Measurements from ENCODE around the gene ARID3A. TPM values are rescaled to one million over a fixed set of nuclear protein-coding genes. Genes with fewer than 3 reads are reported as not detected.

Gene ARID3A
- total and polyA plus RNA-seq, 2 of the 8 experiments (the other 6 are each of a cell fraction or from before 2014, with no cell fraction given), result 40.5 to 77.4 TPM

- DNase-seq (ENCODE audit: low read depth in 1 of 2, low spot score in 2 of 2), result no peak
- Histone ChIP-seq H3K79me1 (ENCODE audit: low read depth, low read length) (peaks cover 24% of the 10 kb centered on the region), H2BK120ac (replicated peaks; ENCODE audit: low read depth, low read length) (no peak overlapping the region), H3K4me1 (replicated peaks in 1 of 4; ENCODE audit: control insufficient read depth in 3 of 4, insufficient read depth in 4 of 4, low read length in 3 of 4) (peaks cover 0 to 37% (median 25%) of the 10 kb centered on the region in 4 experiments; a peak in 5 of 7 replicates), H3K27me3 (replicated peaks in 1 of 4; ENCODE audit: control insufficient read depth in 3 of 4, extremely low read depth in 1 of 4, insufficient read depth in 3 of 4, low read length in 3 of 4) (no peaks in the 10 kb centered on the region), H3K23ac (ENCODE audit: insufficient read length) (no peak overlapping the region), H3K36me3 (ENCODE audit: control insufficient read depth in 2 of 4, insufficient read depth in 4 of 4, low read length in 3 of 4) (peaks cover 2 to 25% (median 8%) of the 10 kb centered on the region in 4 experiments; a peak in 6 of 8 replicates), H4K5ac (ENCODE audit: insufficient read length, low read depth, low read length) (no peak overlapping the region), H2BK5ac (ENCODE audit: low read depth, low read length) (peak overlapping the region; percentile 55), H3K4me3 (ENCODE audit: extremely low read depth in 1 of 4, insufficient read depth in 2 of 4, low read depth in 3 of 4, low read length in 4 of 4) (peak overlapping the region in 1 of 4 experiments; percentile 24; a peak in 1 of 8 replicates), H3K23me2 (ENCODE audit: low read depth, low read length) (peaks cover 9% of the 10 kb centered on the region), H3K56ac (replicated peaks; ENCODE audit: insufficient read length, low read depth, low read length) (no peak overlapping the region), H3K9ac (replicated peaks in 1 of 4; ENCODE audit: extremely low read depth in 1 of 4, low read depth in 3 of 4, low read length in 3 of 4) (peak overlapping the region in 2 of 4 experiments; percentile 17 to 25; a peak in 2 of 7 replicates), H3K14ac (ENCODE audit: insufficient read length) (no peak overlapping the region), H4K91ac (replicated peaks; ENCODE audit: insufficient read length, low read length) (no peak overlapping the region), H3K18ac (ENCODE audit: extremely low read depth, low read length) (peak overlapping the region; percentile 48; the same call in 1 of the 2 replicates), H2AFZ (ENCODE audit: low read length) (no peak overlapping the region), H4K20me1 (replicated peaks in 1 of 2; ENCODE audit: control insufficient read depth in 1 of 2, insufficient read depth in 2 of 2, low read length in 2 of 2) (peaks cover 38 to 53% of the 10 kb centered on the region in 2 experiments), H3K4me2 (ENCODE audit: insufficient read depth in 1 of 2, low read depth in 2 of 2, low read length in 2 of 2) (peak overlapping the region; percentile 3 to 42; a peak in 2 of 4 replicates), H3K79me2 (ENCODE audit: control insufficient read depth in 1 of 2, insufficient read depth in 2 of 2, low read length in 2 of 2) (peaks cover 36 to 79% of the 10 kb centered on the region in 2 experiments), H4K8ac (ENCODE audit: extremely low read depth, insufficient read depth, low read length) (no peak overlapping the region), H2BK12ac (ENCODE audit: low read depth, low read length) (no peak overlapping the region), H2BK20ac (ENCODE audit: low read length) (no peak overlapping the region), H2AK5ac (ENCODE audit: low read depth, low read length) (no peak overlapping the region), H3K9me3 (ENCODE audit: insufficient read depth in 2 of 2, low read depth in 1 of 2, low read length in 1 of 2) (no peaks in the 10 kb centered on the region), H3K27ac (ENCODE audit: low read depth, low read length) (no peak overlapping the region; the same call in 1 of the 2 replicates), H2BK15ac (ENCODE audit: low read length) (no peak overlapping the region), H3K4ac (replicated peaks; ENCODE audit: insufficient read length, low read depth, low read length) (no peak overlapping the region)
- no peak for FAIRE-seq
- CTCF ChIA-PET (ENCODE audit: partially characterized antibody), result interaction anchor here (0.8 to 1.2 kb wide), 5 partner anchors 9 to 50 kb away, joined by 3 to 4 read pairs (median 3); no protein-coding TSS in a partner anchor
- 86% methylated on average over 12 of the region's 12 CpGs; no CpG with 5 or more reads in 1 of the 2 experiments for WGBS, 2 experiments (ENCODE audit: extremely low coverage in 1 of 2, insufficient coverage in 1 of 2, insufficient read length in 1 of 2, insufficient replicate concordance in 2 of 2, low coverage in 1 of 2, low lambda C conversion rate in 2 of 2, missing lambda C conversion rate in 1 of 2)
- POLR2A ChIA-PET (ENCODE audit: partially characterized antibody), result interaction anchor here (0.7 to 6.4 kb wide), 5 partner anchors 13 to 227 kb away, joined by 3 to 125 read pairs (median 3); partner anchors contain the start of genes ABCA7, CNN2 and WDR18
- TF ChIP-seq POLR2AphosphoS5 (IDR thresholded peaks at IDR 0.05; ENCODE audit: low read depth, low read length), result 0 out of 2 replicates have a peak, but pooled peaks have one; percentile 17
- TF ChIP-seq TAF7 (optimal IDR thresholded peaks at IDR 0.05; ENCODE audit: borderline replicate concordance, low read depth, low read length), result no peak
These were observed 90.8 kb downstream of the ARID3A start for GRCh38 chr19:1016647-1017114.
